SK-N-SH treated with all-trans-retinoic acid at 6 μM for 48 hours (cell line): ENCODE results near the gene YPEL4.

Experiments
- ATAC-seq: fragments of 200-7000 bp; cut with Tn5 transposase; 3 replicates; pipeline ENCODE4 v1.9.1; 2020; ENCODE audit warnings: mild to moderate bottlenecking, moderate library complexity
- ARNTL ChIP-seq: fragments of 450-650 bp; formaldehyde crosslinking; IDR thresholded peaks from 2 replicates; pipeline ENCODE4 v1.5.0; 2020; ENCODE audit warnings: low read depth, mild to moderate bottlenecking, moderate library complexity, borderline replicate concordance
- CREB5 ChIP-seq: fragments of 250-450 bp; sonication (Bioruptor Pico); IDR thresholded peaks from 2 replicates; pipeline ENCODE4 v1.5.1; 2020; ENCODE audit warnings: low read depth, mild to moderate bottlenecking, moderate library complexity
- CSDC2 ChIP-seq: fragments of 250-450 bp; sonication (Bioruptor Pico); IDR thresholded peaks from 2 replicates; pipeline ENCODE4 v1.5.0; 2020; ENCODE audit warnings: mild to moderate bottlenecking, moderate library complexity
- CSRNP3 ChIP-seq: fragments of 250-450 bp; sonication (Bioruptor Pico); IDR thresholded peaks from 2 replicates; pipeline ENCODE4 v1.5.1; 2021; ENCODE audit warnings: mild to moderate bottlenecking, moderate library complexity
- ESRRG ChIP-seq: fragments of 250-450 bp; sonication (Bioruptor Pico); IDR thresholded peaks from 2 replicates; pipeline ENCODE4 v1.6.1; 2021; ENCODE audit warnings: mild to moderate bottlenecking
- GLIS3 ChIP-seq: fragments of 250-450 bp; sonication (Bioruptor Pico); IDR thresholded peaks from 2 replicates; pipeline ENCODE4 v1.5.0; 2020; ENCODE audit warnings: mild to moderate bottlenecking, moderate library complexity
- ISL1 ChIP-seq: fragments of 250-450 bp; sonication (Bioruptor Pico); IDR thresholded peaks from 2 replicates; pipeline ENCODE4 v2.1.2; 2022; ENCODE audit warnings: mild to moderate bottlenecking, moderate library complexity
- OSR1 ChIP-seq: fragments of 250-450 bp; sonication (Bioruptor Pico); IDR thresholded peaks from 2 replicates; pipeline ENCODE4 v1.8.0; 2022; ENCODE audit warnings: moderate library complexity, mild to moderate bottlenecking, inconsistent platforms
- POU6F1 ChIP-seq: fragments of 250-450 bp; sonication (Bioruptor Pico); IDR thresholded peaks from 2 replicates; pipeline ENCODE4 v1.8.0; 2021; ENCODE audit warnings: low read depth, mild to moderate bottlenecking, moderate library complexity, borderline replicate concordance
- PPARA ChIP-seq: fragments of 250-450 bp; sonication (Bioruptor Pico); IDR thresholded peaks from 2 replicates; pipeline ENCODE4 v1.5.0; 2020; ENCODE audit warnings: mild to moderate bottlenecking, borderline replicate concordance
- SNAI2 ChIP-seq: fragments of 250-450 bp; sonication (Bioruptor Pico); IDR thresholded peaks from 2 replicates; pipeline ENCODE4 v1.5.0; 2020; ENCODE audit warnings: mild to moderate bottlenecking, moderate library complexity
- TCF4 ChIP-seq: fragments of 250-450 bp; sonication (Bioruptor Pico); IDR thresholded peaks from 2 replicates; pipeline ENCODE4 v1.8.0; 2021; ENCODE audit warnings: mild to moderate bottlenecking, moderate library complexity, borderline replicate concordance
- TOX ChIP-seq: fragments of 250-450 bp; sonication (Bioruptor Pico); IDR thresholded peaks from 2 replicates; pipeline ENCODE4 v1.8.0; 2021; ENCODE audit warnings: mild to moderate bottlenecking, moderate library complexity, borderline replicate concordance
- TSHZ2 ChIP-seq: fragments of 250-450 bp; sonication (Bioruptor Pico); IDR thresholded peaks from 2 replicates; pipeline ENCODE4 v1.5.0; 2020; ENCODE audit warnings: mild to moderate bottlenecking, moderate library complexity
- ZC3H10 ChIP-seq: fragments of 250-450 bp; sonication (Bioruptor Pico); IDR thresholded peaks from 2 replicates; pipeline ENCODE4 v1.5.1; 2021; ENCODE audit warnings: mild to moderate bottlenecking, moderate library complexity
- ZFP3 ChIP-seq: fragments of 250-450 bp; sonication (Bioruptor Pico); IDR thresholded peaks from 2 replicates; pipeline ENCODE4 v1.5.0; 2020; ENCODE audit warnings: mild to moderate bottlenecking, moderate library complexity
- ZNF565 ChIP-seq: fragments of 450-650 bp; formaldehyde crosslinking; conservative IDR thresholded peaks from 2 replicates; pipeline ENCODE4 v1.5.0; 2020; ENCODE audit warnings: low read depth, mild to moderate bottlenecking, moderate library complexity
- ZNF70 ChIP-seq: fragments of 450-650 bp; formaldehyde crosslinking; IDR thresholded peaks from 2 replicates; pipeline ENCODE4 v1.5.0; 2020; ENCODE audit warnings: mild to moderate bottlenecking, moderate library complexity
- ZNF8 ChIP-seq: fragments of 450-650 bp; formaldehyde crosslinking; IDR thresholded peaks from 2 replicates; pipeline ENCODE4 v1.5.0; 2020; ENCODE audit warnings: mild to moderate bottlenecking, moderate library complexity
- TF ChIP-seq, protein P1 (sequence below): fragments of 250-450 bp; sonication (Bioruptor Pico); IDR thresholded peaks from 2 replicates; pipeline ENCODE4 v1.8.0; 2020; ENCODE audit warnings: mild to moderate bottlenecking, moderate library complexity, borderline replicate concordance

The YPEL4 gene

GRCh38 chr11:57630171-57630570, 19.5 kb downstream of the YPEL4 start:
- TF ChIP-seq ZNF565 (CRISPR knock-in tag) = no peak
- TF ChIP-seq, protein P1, sequence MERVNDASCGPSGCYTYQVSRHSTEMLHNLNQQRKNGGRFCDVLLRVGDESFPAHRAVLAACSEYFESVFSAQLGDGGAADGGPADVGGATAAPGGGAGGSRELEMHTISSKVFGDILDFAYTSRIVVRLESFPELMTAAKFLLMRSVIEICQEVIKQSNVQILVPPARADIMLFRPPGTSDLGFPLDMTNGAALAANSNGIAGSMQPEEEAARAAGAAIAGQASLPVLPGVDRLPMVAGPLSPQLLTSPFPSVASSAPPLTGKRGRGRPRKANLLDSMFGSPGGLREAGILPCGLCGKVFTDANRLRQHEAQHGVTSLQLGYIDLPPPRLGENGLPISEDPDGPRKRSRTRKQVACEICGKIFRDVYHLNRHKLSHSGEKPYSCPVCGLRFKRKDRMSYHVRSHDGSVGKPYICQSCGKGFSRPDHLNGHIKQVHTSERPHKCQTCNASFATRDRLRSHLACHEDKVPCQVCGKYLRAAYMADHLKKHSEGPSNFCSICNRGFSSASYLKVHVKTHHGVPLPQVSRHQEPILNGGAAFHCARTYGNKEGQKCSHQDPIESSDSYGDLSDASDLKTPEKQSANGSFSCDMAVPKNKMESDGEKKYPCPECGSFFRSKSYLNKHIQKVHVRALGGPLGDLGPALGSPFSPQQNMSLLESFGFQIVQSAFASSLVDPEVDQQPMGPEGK (CRISPR knock-in tag) = no peak
- no peak for TF ChIP-seq OSR1 (CRISPR knock-in tag)
- no peak for TF ChIP-seq TSHZ2 (CRISPR knock-in tag)
- no peak for TF ChIP-seq ZNF8 (CRISPR knock-in tag)
- no peak for TF ChIP-seq CSRNP3 (CRISPR knock-in tag)
- TF ChIP-seq ZC3H10 = no peak
- no peak for TF ChIP-seq TOX (CRISPR knock-in tag)
- no peak for TF ChIP-seq ZFP3 (CRISPR knock-in tag)
- TF ChIP-seq ZNF70 (CRISPR knock-in tag) = no peak
- TF ChIP-seq ESRRG (CRISPR knock-in tag) = no peak
- TF ChIP-seq SNAI2 = no peak
- no peak for TF ChIP-seq ISL1
- no peak for TF ChIP-seq PPARA (CRISPR knock-in tag)
- TF ChIP-seq GLIS3 (CRISPR knock-in tag) = no peak

GRCh38 chr11:57626895-57627294, 22.8 kb downstream of the YPEL4 start:
- TF ChIP-seq CSDC2 = no peak
- no peak for TF ChIP-seq ARNTL (CRISPR knock-in tag)
- no peak for TF ChIP-seq GLIS3 (CRISPR knock-in tag)
- no peak for TF ChIP-seq PPARA (CRISPR knock-in tag)
- TF ChIP-seq, protein P1 (CRISPR knock-in tag) = no peak
- no peak for TF ChIP-seq SNAI2
- TF ChIP-seq ZFP3 (CRISPR knock-in tag) = no peak
- TF ChIP-seq TSHZ2 (CRISPR knock-in tag) = no peak
- no peak for TF ChIP-seq ZNF565 (CRISPR knock-in tag)
- no peak for TF ChIP-seq ZNF8 (CRISPR knock-in tag)
- TF ChIP-seq TCF4 (CRISPR knock-in tag) = no peak
- no peak for TF ChIP-seq TOX (CRISPR knock-in tag)
- ATAC-seq = no peak

More at GRCh38 chr11:57630171-57630570, 19.5 kb downstream of the YPEL4 start:
- ATAC-seq = no peak

DNA sequence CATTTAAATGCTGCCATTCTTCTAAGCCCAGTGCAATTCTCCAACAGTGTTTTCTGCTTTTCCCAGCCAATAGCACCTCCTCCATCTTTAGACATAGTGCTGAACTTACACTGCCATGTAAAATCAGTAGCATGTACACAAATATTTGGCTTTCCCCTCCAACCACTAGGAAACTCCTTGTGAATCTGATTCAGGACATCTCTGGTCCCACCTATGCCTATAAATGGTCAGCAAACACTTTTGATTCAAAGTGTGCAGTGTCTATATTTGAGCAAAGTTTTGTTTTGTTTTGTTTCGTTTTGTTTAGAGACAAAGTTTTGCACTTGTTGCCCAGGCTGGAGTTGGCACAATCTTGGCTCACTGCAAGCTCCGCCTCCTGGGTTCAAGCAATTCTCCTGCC, 24.8 kb downstream of the YPEL4 start:
- no peak for ATAC-seq
- TF ChIP-seq TOX (CRISPR knock-in tag) (no peak), POU6F1 (CRISPR knock-in tag) (no peak), TCF4 (CRISPR knock-in tag) (no peak), PPARA (CRISPR knock-in tag) (no peak), ISL1 (no peak), CREB5 (CRISPR knock-in tag) (no peak), ZFP3 (CRISPR knock-in tag) (no peak), ESRRG (CRISPR knock-in tag) (no peak), ARNTL (CRISPR knock-in tag) (no peak)
- TF ChIP-seq, protein P1 (CRISPR knock-in tag) = no peak
